NCI-H2107 treated with DMSO at 0.1 percent for 48 hours (cell line): ENCODE data around the gene ASF1B.

Experiments
- DNase-seq: peaks from one replicate; lab custom pipeline; 2025; ENCODE audit not compliant: unreplicated experiment; lab: John Stamatoyannopoulos, UW

ASF1B gene

DNA sequence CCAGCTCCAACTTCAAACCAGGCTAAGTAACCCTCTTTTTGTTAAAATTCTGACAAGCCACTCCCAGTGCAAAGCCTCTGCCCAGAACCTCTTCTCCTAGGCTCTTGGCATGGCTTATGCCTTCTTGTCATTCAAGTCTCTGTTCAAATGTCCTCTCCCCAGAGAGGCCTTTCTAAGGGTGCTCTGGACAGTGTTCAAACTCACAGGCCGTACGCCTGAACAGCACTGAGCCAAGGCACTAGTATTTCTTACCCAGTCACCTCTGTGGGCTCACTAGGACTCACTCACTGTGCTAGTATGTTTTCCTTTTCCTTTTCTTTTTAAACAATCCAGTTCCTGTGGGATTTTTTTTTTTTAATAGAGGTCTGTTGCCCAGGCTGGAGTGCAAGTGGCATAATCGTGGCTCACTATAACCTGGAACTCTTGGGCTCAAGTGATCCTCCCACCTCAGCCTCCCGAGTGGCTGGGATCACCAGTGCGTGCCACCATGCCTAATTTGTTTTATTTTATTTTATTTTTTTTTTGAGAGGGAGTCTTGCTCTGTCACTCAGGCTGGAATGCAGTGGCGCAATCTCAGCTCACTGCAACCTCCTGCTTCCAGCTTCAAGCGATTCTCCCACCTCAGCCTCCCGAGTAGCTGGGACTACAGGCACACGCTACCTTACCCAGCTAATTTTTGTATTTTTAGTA, 2.3 kb upstream of the ASF1B start:
- no peak for DNase-seq

DNA sequence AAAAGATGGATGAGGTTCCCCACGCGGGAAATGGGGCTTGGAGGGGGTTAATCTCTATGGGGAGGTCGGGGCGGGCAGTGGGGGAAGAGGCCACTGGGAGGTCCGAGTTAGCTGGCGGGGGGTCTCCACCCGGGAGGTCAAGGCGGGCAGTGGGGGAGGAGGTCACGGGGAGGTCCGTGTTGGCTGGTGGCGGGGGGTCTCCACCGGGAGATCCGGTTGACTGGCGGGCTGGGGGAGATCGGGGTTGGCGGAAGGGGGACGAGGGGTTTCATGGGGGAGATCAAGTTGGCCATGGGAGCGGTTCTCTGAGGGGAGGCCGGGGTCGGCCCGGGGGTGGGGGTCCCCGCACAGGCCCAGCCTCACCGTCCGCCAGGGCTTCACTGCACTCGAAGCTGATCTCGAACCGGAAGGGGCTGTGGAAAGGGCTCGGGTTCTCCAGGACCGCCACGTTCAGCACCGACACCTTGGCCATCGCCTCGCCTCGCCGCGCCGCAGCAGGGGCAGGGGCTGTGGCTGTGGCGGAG, 342 bp downstream of the ASF1B start:
- no peak for DNase-seq

DNA sequence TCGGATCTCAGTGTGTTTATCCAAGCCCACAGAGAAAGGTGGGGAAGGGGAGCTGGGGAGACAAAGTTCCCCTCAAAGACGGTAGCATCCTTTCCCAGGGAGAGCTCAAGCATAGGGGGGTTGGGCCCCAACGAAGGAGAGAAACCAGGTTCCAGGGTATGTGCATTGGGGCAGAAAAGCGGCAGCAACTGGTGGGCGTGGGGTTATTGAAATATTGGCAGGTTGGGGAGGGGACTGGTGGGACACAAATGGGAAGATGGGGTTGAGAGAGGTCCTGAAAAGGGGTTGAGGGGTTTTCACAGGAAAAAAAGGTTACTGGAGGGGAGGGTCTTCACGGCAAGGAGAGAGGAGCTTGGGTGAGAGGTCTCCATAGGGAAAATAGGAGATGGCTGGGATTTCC, 1.0 kb downstream of the ASF1B start:
- DNase-seq = no peak

DNA sequence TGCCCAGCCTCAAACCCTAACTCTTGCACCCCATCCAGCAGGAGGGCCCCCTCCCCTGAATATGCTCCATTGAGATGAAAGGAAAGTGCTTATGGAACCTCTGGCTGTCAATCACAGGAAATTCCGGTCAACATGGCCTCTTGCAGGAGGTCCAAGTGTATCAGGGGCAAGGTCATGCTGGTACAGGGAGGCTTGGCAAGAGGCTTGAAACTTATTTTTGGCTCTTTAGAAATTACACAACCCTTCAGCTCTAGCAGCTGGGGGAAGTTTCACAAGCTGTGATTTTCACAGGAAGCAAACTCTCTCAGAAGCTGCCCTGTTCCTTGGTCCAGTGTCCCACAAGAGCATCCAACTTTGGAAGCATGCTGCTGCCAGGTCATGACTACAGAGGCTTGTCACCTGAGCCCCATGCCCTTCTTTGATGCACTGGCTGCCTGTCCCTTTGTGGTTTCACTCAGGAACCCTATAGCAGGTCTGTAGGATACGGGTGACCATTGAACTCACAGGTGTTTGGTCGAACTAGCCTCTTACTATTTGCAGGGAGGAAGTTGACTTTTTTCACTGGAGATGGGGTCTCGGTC, 8.4 kb downstream of the ASF1B start:
- DNase-seq = no peak

DNA sequence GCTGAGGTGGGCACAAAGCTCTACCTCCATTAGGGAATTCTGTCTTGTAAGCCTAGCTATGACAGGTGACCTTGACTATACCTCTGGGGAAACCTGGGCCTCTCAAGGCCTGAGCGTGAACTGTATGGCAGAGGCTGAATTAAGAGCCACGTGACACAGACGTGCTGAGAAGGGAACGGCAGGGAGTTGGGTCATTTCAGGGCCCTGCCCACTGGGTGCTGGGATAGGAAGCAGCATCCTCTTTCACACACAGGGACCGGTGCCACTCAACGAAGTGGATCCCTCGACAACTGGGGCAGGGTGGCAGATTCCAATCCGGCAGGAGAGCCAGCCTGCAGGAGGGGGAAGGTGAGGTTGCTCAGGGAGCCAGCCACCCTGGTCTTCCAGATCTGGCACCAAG, 9.2 kb downstream of the ASF1B start:
- no peak for DNase-seq

DNA sequence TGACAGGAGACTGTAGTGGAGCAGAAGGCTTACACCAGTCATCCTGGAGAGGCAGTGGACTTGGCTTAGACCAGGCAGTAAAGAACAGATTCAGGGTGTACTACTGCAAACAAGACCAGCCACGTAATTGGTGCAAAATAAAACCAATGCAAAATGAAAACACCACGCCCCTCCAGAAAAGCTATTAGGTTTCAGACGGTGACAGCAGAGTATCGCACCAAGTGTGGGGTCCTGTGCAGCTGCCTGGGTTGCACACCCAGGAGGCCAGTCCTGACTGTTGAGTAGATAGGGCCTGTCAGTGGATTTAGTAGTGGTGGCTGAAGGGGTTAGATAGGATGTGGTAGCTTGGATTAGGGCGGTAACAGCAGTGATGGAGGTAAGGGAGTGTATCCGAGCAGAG, 13.5 kb downstream of the ASF1B start:
- no peak for DNase-seq

DNA sequence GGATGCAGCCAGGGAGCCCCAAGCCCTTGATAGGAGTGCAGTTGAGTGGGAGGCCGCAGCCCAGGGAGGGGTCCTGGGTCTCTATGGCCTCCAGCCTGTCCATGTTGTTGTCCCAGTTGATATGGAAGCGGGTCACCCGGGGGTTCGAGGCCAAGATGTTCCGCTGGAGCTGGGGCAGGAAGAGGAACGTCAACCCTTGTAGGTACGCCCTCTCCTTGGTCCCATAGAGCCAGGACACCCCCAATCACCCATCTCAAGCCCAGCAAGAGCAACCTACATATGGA, 15.9 kb downstream of the ASF1B start:
- no peak for DNase-seq

DNA sequence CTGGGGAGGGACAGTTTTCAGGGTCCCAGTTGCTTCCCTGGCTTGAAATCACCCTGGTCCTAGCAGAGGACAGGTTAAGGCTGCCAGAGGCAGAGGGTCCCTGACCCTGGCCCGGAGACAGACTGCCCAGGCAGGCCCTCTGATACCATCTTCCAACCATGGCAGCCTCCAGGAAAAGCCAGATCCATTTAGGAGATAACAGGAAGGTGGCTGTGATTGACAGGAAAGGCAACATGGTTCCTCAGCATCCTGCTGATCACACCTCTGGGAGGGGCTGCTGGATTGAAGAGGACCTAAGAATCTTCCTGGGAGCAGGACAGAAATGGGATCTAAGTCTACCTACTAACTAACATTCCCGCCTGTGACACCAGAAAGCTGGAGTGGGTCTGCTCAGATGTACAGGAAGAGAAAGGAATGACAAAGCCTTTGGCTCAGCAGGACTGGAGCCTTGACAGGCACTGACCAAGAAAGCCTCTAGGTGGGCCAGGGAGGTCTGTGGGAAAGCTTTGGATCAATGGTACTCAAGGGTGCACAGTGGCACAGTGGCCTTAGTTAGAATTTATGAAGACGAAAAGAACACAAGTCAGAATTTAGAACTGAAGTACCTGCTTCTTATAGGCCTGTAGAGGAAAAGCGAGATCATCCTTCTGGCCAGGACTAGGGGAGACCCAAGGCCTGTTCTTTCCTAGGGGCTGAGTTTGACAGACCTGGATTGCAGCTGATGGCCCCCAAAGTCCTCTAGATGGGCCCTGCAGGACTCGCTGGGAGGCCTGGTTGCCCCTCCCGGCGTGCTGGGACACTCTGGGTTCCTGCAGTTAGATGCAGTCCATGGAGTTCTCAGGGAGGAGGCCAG, 16.5 kb downstream of the ASF1B start:
- no peak for DNase-seq

DNA sequence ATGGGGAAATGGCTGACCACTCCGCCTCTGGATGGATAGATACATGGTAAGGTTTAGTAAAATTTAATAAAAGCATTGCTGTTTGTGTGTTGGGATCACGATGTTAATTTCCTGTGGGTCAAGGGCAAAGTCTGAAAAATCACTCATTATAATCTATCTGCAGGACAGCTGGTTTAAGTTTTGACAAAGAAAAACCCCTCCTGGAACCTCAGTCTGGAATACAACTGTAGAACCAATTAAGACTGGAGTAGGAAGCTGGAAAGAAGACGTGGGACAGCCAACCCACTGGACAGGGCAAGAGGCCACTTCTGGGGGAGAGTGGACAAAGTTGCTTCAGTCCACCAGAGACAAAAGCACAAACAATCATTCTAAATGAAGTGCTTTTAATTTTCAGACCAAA, 17.2 kb downstream of the ASF1B start:
- no peak for DNase-seq

DNA sequence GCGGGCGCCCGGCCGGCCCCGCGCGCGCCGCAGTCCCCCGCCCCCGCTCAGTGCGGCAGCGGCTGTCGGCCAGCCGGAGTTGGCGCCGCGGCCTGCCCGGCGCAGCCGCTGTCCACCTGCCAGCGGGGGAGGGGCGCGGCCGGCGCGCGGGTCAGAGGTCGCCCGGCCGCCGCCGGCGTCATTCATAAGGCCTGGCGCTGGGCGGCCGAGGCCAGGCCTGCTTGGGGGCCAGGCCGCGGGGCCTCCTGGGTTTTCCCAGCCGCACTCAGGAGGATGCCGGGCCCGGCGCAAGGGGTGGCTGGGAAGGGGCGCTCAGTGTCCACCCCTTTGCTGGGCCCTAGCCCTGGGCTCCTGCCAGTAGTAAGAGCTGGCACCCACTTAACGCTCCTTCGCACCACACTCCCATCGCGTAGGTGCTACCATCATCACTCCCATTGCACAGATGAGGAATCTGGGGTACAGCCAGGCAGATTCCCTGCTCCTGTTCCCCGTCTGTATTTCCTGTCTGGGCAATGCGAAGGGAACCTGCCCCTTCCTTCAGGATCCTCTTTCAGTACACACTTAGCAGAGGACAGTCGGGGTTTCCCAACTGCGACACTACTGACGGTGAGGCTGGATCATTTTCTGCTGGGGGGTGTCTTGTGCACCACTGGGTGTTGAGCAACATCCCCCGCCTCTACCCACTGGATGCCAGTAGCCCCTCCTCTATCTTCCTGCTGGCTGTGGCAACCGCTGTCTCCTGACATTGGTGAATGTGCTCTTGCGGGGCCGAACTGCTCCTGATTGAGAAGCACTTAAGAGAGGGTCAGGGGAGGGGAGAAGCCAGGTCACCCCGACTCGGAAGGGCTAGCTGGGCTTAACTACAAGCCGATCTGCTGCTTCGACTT, 18.0 kb downstream of the ASF1B start:
- DNase-seq = peak; percentile 54

DNA sequence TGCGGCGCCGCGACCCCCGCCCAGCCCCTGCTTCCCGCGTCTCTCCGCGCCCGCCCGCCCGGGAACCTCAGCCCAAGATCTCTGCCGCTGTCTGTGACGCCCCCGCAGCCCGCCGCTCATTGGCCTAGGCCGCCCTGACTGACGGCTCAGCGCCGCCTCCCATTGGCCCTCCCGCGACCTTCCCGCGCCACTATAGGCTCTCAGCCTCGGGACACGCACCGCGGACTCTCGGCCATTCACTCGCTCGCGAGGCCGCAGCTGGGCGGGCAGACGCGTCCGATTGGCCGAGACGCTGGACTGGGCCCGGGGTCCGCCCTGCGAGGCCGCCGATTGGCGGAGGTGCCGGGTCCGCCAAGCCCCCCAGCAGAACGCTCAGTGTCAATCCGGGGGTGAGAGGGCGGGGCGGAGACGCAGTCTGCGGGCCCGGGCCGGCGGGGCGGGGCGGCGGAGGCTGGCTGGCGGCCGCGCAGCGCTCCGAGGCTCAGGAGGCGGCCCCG, 18.7 kb downstream of the ASF1B start, which contains the start of gene PRKACA:
TSS of gene PRKACA (minus strand) at position 95 of the 497 bp plus-strand sequence. CDS start 215 bp downstream, outside the sequence.
- peak; percentile 86 for DNase-seq

DNA sequence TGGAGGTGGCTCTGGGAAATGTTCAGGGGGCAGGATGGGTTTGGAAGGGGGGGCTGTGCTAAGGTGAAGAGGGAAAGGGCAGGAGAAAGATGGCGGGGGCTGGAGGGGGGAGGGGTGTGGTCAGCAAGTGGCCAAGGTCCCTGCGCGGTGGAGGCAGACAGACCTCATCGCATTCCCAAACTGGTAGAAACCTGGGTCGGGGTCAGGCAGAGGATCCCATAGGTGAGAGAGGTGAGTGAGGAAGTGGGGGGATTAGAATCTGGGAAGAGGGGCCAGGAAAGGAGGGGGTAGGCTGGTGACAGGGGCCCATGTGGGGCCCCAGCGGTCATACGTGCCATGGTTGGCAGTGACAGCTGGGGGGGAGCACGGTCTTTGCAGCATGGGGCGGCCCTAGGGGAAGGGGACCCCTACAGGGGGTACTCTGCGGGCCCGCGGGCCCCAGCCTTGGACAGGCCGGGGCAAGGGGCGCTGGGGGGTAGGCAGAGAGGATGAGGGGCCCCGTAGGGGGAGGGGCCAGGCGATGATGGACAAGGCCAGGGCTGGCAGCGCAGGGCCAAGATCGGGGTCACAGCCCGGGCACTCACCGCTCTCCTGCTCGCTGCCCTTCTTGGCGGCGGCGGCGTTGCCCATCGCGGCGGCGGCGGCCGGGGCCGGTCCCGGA, 19.3 kb downstream of the ASF1B start:
- DNase-seq = no peak

DNA sequence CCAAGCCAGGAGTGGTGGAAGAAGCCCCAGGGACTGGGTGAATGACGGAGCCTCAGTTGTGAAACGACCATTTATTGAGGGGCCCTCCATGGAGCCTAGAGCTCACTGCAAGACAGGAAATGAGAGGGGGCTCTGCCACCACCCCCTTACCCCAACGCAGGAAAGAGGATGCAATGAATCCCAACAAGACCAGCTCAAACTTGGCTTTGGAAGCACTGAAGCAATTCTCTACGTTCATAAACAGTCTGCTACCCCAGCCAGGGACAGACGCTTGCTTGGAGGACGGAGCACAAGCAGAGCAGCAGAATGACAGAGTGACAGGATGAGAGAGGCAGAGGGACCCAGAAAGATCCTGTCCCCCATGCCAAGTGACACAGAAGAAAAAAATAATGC, 19.9 kb downstream of the ASF1B start:
- DNase-seq = no peak

DNA sequence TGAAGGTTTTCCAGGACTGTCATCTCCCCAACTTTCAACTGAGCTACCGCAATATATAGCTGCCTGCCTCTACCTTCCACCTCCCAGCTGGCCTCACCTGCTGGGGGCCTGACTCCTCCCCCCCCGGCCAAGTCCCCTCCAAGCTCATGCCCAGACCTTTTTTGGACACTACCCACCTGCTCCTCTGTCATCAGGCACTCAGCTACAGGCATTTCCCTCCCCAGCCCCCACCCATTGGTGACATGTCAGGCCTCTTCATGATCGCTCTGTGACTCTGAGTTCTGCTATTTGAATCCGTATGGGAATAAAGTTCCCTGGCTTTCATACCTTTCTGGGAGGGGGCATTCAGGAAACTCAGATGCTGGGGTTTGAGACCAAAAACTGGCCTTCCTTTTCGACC, 20.6 kb downstream of the ASF1B start:
- DNase-seq = no peak

DNA sequence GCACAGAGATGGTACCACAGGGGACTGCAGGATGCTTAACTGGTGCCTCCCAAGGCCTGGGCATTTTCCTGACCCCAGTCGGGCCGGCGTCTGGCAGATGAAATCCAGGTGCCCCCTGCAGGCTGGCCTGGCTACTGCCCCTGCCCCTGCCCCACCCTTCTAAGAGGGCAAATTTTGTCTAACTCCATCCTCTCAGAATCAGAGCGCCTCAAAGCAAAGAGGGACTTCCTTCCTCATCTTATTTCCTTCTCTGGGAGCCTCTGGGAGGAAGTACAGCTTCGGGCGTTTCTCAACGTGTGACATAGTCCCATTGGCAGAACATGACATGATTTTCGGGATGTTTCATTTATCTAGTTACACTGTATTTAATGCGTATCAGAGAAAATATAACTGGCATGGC, 21.5 kb downstream of the ASF1B start:
- no peak for DNase-seq

DNA sequence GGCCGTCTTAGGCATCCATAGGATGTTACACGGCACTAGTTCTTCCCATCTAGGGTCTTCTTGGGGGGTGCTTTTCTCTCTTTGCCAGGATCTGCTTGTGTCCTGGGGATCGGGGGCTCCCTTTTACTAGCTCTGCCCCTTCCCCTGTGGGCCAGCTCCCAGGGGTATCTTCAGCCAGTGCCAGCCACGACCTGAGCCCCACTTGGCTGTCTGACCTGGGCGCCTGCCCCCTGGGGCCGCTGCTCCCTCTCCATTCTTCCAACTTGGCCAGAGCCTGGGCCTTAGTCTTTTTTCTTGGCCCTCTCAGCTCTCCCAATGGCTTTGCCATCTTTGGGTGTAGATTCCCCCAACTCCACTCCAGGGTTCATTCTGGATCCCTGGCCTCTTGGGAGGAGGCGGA, 21.9 kb downstream of the ASF1B start:
- no peak for DNase-seq

DNA sequence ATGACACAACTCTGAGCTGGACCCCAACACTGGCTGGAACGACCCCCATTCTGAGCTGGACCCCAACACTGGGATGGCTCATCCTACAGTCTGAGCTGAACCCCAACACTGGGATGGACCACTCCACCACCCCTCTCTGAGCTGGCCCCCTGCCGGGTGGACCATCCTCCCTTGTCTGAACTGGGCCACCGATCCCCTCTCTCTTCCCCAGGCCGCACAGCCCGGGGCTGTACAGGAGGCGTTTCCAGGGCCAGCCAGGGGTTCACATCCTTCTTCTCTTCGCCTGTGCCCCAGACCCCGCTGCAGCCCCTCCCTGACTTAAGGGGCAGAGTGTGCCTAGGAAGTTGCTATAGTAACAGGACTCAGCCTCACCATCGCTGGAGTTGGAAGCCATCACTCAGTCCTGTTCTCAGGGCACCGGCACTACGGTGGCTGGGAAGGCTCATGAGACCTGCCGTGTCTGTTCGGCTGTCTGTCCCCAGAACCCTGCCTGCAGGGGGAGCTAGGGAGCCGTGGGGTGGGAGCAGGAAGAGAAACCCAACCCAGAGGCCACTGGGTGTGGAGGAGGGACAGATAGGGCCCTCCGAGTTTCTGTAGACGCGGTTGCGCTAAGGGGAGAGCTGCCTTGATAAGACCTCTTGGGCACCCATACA, 22.5 kb downstream of the ASF1B start:
- DNase-seq = no peak

DNA sequence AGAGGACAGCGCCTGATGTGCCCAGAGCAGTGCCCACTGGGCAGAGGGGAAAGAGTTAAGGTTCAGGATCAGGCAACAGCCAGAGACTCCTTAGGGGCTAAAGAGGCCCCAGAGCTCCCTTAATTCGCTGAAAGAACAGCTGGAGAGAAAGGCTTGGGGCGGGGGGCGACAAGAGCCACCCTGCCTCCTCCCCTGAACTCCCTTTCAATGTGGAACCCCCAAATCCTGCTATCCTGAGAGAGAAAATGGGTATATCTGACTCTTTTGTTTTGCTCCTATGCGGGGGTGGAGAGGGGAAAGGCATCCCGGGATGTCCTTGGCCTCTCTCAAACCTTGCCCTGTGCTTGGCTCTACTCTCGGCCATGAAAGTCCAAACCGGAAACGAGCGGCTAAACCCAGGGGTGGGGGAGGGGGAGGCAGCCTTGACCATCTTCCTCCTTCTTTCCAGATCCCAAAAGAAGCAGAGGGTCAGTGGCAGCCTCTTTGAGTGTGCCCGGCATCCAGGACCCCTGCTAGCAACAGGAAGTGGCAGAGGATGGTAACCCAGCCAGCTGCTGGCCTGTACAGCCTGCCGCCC, 23.5 kb downstream of the ASF1B start:
- DNase-seq = no peak

DNA sequence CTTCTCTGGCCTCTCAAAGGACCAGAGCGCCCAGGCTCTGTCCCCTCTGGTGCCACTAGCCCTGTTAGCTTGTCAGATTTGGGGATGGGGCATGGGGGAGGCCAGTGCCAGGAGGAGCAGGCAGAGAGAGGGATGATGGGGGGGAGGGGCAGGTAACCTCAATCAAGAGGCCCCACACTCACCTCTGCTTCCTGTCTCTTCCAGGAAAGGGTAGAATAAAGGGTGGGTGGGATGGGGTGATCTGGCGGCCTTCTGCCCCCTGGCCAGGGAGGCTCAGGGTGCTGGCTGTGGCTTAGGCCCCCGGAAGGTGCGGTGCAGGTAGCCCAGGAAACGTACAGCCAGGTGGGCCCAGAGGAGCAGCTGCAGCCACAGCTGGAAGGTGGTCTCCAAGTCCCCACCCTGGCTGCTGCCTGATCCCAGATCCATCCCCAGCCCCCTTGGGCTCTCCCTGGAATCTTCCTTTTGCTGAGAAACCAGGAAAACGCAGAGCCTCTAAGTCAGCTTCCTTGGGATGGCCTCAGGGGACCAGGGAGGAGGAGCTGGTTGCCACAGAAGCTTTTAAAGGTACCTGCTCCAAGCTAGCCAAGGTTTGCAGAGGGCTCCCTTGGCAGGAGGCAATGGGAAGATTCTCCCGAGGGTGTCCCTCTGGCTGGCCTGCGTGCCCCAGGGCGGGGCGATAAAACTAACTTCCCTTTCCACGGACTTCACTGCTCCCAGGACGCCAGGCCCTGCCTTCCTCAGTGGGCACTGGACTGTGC, 24.2 kb downstream of the ASF1B start:
- no peak for DNase-seq
